HepG2 (cell line): Measurements from ENCODE around the gene PDP2. TPM values are rescaled to one million over a fixed set of nuclear protein-coding genes. Genes with fewer than 3 reads are reported as not detected.
A peak's percentile ranks its signal among the peaks of the same experiment; 100 is the strongest.

ENCODE experiments used
- ARNTL ChIP-seq: sonication (generic); formaldehyde crosslinking; IDR thresholded peaks from 2 replicates; pipeline ENCODE4 v1.4.0; 2020; ENCODE audit warnings: mild to moderate bottlenecking, missing genetic modification reagents
- ATM ChIP-seq: fragments of 450-650 bp; IDR thresholded peaks from 2 replicates; pipeline ENCODE4 v1.7.1; 2017; ENCODE audit warnings: mild to moderate bottlenecking, borderline replicate concordance
- EED ChIP-seq: sonication (generic); formaldehyde crosslinking; IDR thresholded peaks from 2 replicates; pipeline ENCODE4 v1.5.0; 2020; ENCODE audit warnings: mild to moderate bottlenecking, missing genetic modification reagents
- ELF4 ChIP-seq: sonication (generic); formaldehyde crosslinking; IDR thresholded peaks from 2 replicates; pipeline ENCODE4 v1.5.0; 2020; ENCODE audit warnings: missing genetic modification reagents, mild to moderate bottlenecking, moderate library complexity, borderline replicate concordance
- GTF3A ChIP-seq: sonication (generic); formaldehyde crosslinking; conservative IDR thresholded peaks from 2 replicates; pipeline ENCODE4 v1.4.0; 2020; ENCODE audit warnings: mild to moderate bottlenecking, missing genetic modification reagents
- HDAC2 ChIP-seq: sonication (generic); formaldehyde crosslinking; IDR thresholded peaks from 2 replicates; pipeline ENCODE4 v1.4.0; 2020; ENCODE audit warnings: missing genetic modification reagents
- KDM2A ChIP-seq: sonication (generic); formaldehyde crosslinking; IDR thresholded peaks from 2 replicates; pipeline ENCODE4 v1.4.0; 2020; ENCODE audit warnings: low read depth, missing genetic modification reagents, borderline replicate concordance
- KLF15 ChIP-seq: sonication (generic); formaldehyde crosslinking; IDR thresholded peaks from 2 replicates; pipeline ENCODE4 v1.8.1; 2023; ENCODE audit warnings: borderline replicate concordance, mild to moderate bottlenecking, inconsistent platforms, missing genetic modification reagents, mixed read lengths
- MAF1 ChIP-seq: sonication (generic); formaldehyde crosslinking; IDR thresholded peaks from 2 replicates; pipeline ENCODE4 v1.5.0; 2020; ENCODE audit warnings: missing genetic modification reagents, borderline replicate concordance
- NONO ChIP-seq, 2 experiments: fragments of 450-650 bp in 1 of 2; sonication (generic) in 1 of 2; formaldehyde crosslinking in 1 of 2; IDR thresholded peaks in 1 of 2; conservative IDR thresholded peaks in 1 of 2; 2 replicates each; pipeline versions ENCODE4 v1.6.1 to v1.8.0; 2017 to 2022; ENCODE audit warnings: mild to moderate bottlenecking in 1 of 2, missing genetic modification reagents in 1 of 2, moderate library complexity in 1 of 2
- TBX2 ChIP-seq: sonication (generic); formaldehyde crosslinking; IDR thresholded peaks from 2 replicates; pipeline ENCODE4 v1.5.0; 2020; ENCODE audit warnings: missing genetic modification reagents, mild to moderate bottlenecking, borderline replicate concordance
- ZNF138 ChIP-seq: sonication (generic); formaldehyde crosslinking; IDR thresholded peaks from 2 replicates; pipeline ENCODE4 v1.5.0; 2020; ENCODE audit warnings: mild to moderate bottlenecking, low read depth, missing genetic modification reagents
- ZNF207 ChIP-seq: fragments of 450-650 bp; IDR thresholded peaks from 2 replicates; pipeline ENCODE4 v1.6.1; 2016; ENCODE audit warnings: antibody characterized with exemption, borderline replicate concordance
- ZNF33A ChIP-seq: sonication (generic); formaldehyde crosslinking; IDR thresholded peaks from 2 replicates; pipeline ENCODE4 v1.5.1; 2020; ENCODE audit warnings: missing genetic modification reagents, mild to moderate bottlenecking, moderate library complexity, borderline replicate concordance
- ZNF547 ChIP-seq: sonication (generic); formaldehyde crosslinking; IDR thresholded peaks from 2 replicates; pipeline ENCODE4 v1.5.1; 2020; ENCODE audit warnings: mild to moderate bottlenecking, missing genetic modification reagents
- ZNF549 ChIP-seq: sonication (generic); formaldehyde crosslinking; IDR thresholded peaks from 2 replicates; pipeline ENCODE4 v1.5.0; 2020; ENCODE audit warnings: missing genetic modification reagents
- polyA plus RNA-seq, 8 experiments: library from polyadenylated mRNA; depleted of rRNA in 3 of 8; stranded (reverse) in 7 of 8; unstranded in 1 of 8; fragments of >200 nt; fragmentation: Illumina TruSeq in 4 of 8; extraction: Trizol in 4 of 8; gene quantifications; 2 replicates each; pipeline versions ENCODE4 v1.2.1 to v1.2.3, GENCODE V29; 2011 to 2016; ENCODE audit warnings: low read depth in 4 of 8, missing spikeins in 1 of 8, mixed read lengths in 1 of 8; ENCODE audit not compliant: insufficient read depth in 1 of 8
- total RNA-seq, 5 experiments: library from RNA; depleted of rRNA; stranded (reverse); fragments of >200 nt; fragmentation: Illumina TruSeq; extraction: Trizol; gene quantifications; 2 replicates each; pipeline ENCODE4 v1.2.3, GENCODE V29; 2016; ENCODE audit warnings: low read depth in 1 of 5
- TF ChIP-seq, protein P1 (sequence below): sonication (generic); formaldehyde crosslinking; IDR thresholded peaks from 2 replicates; pipeline ENCODE4 v1.5.0; 2020; ENCODE audit warnings: missing genetic modification reagents, mild to moderate bottlenecking, borderline replicate concordance
- TF ChIP-seq, protein P2 (sequence below): sonication (generic); formaldehyde crosslinking; IDR thresholded peaks from 2 replicates; pipeline ENCODE4 v1.5.1; 2020; ENCODE audit warnings: missing genetic modification reagents, mild to moderate bottlenecking, borderline replicate concordance
- TF ChIP-seq, protein P3 (sequence below): sonication (generic); formaldehyde crosslinking; IDR thresholded peaks from 2 replicates; pipeline ENCODE4 v1.5.0; 2020; ENCODE audit warnings: missing genetic modification reagents
- TF ChIP-seq, protein P4 (sequence below): sonication (generic); formaldehyde crosslinking; IDR thresholded peaks from 2 replicates; pipeline ENCODE4 v1.5.1; 2020; ENCODE audit warnings: mild to moderate bottlenecking, missing genetic modification reagents, borderline replicate concordance

The PDP2 gene
- total and polyA plus RNA-seq, 2 of the 13 experiments (the other 11 are each of a cell fraction or from before 2014, with no cell fraction given) = 12.8 to 15.8 TPM

DNA sequence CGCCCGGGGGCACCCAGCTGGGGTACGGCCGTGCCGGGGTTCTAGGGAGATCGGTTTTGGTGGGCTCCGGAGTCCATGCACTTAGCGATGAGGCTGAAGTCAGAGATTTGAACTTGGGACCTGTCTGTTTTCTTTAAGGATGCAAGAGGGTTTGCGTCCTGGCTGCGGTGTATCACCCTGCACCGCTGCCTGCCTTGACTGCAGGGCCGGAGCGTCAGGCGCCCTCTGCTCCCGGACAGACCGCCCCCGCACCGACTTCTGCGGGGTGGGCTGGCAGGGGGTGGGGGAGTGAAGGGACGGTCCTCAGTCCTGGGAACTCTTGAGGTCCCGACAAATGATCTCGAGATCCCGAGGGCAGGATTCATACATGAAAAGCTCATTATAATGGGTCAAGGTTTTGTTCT is 701 bp downstream of the PDP2 start (continued):
- TF ChIP-seq, protein P1, sequence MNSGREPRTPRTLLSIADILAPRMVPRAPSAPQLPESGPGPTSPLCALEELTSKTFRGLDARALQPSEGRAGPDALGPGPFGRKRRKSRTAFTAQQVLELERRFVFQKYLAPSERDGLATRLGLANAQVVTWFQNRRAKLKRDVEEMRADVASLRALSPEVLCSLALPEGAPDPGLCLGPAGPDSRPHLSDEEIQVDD = 0 out of 2 replicates have a peak, but pooled peaks have one; percentile 1
- TF ChIP-seq ZNF138 (CRISPR knock-in tag) (no peak), ZNF547 (no peak; the same call in 1 of the 2 replicates), ZNF33A (no peak), GTF3A (CRISPR knock-in tag) (0 out of 2 replicates have a peak, but pooled peaks have one; percentile 5), ATM (no peak), HDAC2 (CRISPR knock-in tag) (no peak), ZNF549 (CRISPR knock-in tag) (no peak), KLF15 (CRISPR knock-in tag) (no peak), NONO (IDR thresholded peaks at IDR 0.05) (no peak), NONO (CRISPR knock-in tag; conservative IDR thresholded peaks at IDR 0.05) (no peak), TBX2 (CRISPR knock-in tag) (no peak), ELF4 (CRISPR knock-in tag) (no peak), ARNTL (peak; percentile 7; the same call in 1 of the 2 replicates), ZNF207 (no peak), MAF1 (no peak), EED (CRISPR knock-in tag) (no peak), KDM2A (no peak)
- TF ChIP-seq, protein P2, sequence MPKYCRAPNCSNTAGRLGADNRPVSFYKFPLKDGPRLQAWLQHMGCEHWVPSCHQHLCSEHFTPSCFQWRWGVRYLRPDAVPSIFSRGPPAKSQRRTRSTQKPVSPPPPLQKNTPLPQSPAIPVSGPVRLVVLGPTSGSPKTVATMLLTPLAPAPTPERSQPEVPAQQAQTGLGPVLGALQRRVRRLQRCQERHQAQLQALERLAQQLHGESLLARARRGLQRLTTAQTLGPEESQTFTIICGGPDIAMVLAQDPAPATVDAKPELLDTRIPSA (CRISPR knock-in tag) = no peak
- TF ChIP-seq, protein P3, sequence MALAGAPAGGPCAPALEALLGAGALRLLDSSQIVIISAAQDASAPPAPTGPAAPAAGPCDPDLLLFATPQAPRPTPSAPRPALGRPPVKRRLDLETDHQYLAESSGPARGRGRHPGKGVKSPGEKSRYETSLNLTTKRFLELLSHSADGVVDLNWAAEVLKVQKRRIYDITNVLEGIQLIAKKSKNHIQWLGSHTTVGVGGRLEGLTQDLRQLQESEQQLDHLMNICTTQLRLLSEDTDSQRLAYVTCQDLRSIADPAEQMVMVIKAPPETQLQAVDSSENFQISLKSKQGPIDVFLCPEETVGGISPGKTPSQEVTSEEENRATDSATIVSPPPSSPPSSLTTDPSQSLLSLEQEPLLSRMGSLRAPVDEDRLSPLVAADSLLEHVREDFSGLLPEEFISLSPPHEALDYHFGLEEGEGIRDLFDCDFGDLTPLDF (CRISPR knock-in tag) = no peak
- TF ChIP-seq, protein P4, sequence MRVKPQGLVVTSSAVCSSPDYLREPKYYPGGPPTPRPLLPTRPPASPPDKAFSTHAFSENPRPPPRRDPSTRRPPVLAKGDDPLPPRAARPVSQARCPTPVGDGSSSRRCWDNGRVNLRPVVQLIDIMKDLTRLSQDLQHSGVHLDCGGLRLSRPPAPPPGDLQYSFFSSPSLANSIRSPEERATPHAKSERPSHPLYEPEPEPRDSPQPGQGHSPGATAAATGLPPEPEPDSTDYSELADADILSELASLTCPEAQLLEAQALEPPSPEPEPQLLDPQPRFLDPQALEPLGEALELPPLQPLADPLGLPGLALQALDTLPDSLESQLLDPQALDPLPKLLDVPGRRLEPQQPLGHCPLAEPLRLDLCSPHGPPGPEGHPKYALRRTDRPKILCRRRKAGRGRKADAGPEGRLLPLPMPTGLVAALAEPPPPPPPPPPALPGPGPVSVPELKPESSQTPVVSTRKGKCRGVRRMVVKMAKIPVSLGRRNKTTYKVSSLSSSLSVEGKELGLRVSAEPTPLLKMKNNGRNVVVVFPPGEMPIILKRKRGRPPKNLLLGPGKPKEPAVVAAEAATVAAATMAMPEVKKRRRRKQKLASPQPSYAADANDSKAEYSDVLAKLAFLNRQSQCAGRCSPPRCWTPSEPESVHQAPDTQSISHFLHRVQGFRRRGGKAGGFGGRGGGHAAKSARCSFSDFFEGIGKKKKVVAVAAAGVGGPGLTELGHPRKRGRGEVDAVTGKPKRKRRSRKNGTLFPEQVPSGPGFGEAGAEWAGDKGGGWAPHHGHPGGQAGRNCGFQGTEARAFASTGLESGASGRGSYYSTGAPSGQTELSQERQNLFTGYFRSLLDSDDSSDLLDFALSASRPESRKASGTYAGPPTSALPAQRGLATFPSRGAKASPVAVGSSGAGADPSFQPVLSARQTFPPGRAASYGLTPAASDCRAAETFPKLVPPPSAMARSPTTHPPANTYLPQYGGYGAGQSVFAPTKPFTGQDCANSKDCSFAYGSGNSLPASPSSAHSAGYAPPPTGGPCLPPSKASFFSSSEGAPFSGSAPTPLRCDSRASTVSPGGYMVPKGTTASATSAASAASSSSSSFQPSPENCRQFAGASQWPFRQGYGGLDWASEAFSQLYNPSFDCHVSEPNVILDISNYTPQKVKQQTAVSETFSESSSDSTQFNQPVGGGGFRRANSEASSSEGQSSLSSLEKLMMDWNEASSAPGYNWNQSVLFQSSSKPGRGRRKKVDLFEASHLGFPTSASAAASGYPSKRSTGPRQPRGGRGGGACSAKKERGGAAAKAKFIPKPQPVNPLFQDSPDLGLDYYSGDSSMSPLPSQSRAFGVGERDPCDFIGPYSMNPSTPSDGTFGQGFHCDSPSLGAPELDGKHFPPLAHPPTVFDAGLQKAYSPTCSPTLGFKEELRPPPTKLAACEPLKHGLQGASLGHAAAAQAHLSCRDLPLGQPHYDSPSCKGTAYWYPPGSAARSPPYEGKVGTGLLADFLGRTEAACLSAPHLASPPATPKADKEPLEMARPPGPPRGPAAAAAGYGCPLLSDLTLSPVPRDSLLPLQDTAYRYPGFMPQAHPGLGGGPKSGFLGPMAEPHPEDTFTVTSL = 0 out of 2 replicates have a peak, but pooled peaks have one; percentile 47
